HEK293 (cell line): Measurements from ENCODE around the gene ZBTB44.

Experiments used
- CTCF ChIA-PET: fragments of 350-600 bp; formaldehyde crosslinking; extraction: SDS; loops from one replicate; lab custom pipeline; 2021; ENCODE audit warnings: antibody characterized with exemption; lab: Yijun Ruan, JAX
- POLR2A ChIA-PET: fragments of 300-600 bp; formaldehyde crosslinking; extraction: SDS; loops from one replicate; lab custom pipeline; 2020; ENCODE audit warnings: antibody characterized with exemption, inconsistent platforms; lab: Yijun Ruan, JAX
- H3K27ac ChIP-seq: fragments of 200-500 bp; sonication (Bioruptor generic); 2 replicates; pipeline ENCODE4 v1.5.1; 2014; ENCODE audit warnings: low read depth, low read length, control low read depth, inconsistent platforms; ENCODE audit errors: extremely low read depth
- H3K36me3 ChIP-seq, 2 experiments: fragments of 200-500 bp in 1 of 2; sonication (Bioruptor generic) in 1 of 2; 1 replicate in 1 of 2; 2 replicates in 1 of 2; pipeline ENCODE4 v1.5.1; 2014 to 2017; ENCODE audit warnings: inconsistent platforms in 2 of 2, low read length in 2 of 2; ENCODE audit not compliant: control insufficient read depth in 2 of 2, insufficient read depth in 1 of 2
- H3K4me1 ChIP-seq: fragments of 200-500 bp; sonication (Bioruptor generic); 2 replicates; pipeline ENCODE4 v1.5.1; 2014; ENCODE audit warnings: mild to moderate bottlenecking, low read length, inconsistent platforms; ENCODE audit not compliant: control insufficient read depth, insufficient read depth
- H3K4me3 ChIP-seq: 2 replicates; pipeline ENCODE4 v1.5.1; 2011; ENCODE audit warnings: low read depth, mild to moderate bottlenecking, control low read depth, low read length, moderate library complexity
- H3K9me3 ChIP-seq: fragments of 200-500 bp; sonication (Bioruptor generic); 2 replicates; pipeline ENCODE4 v1.5.1; 2014; ENCODE audit warnings: low read depth, low read length, inconsistent platforms; ENCODE audit not compliant: control insufficient read depth, insufficient read depth
- HOXD13 ChIP-seq: sonication (generic); formaldehyde crosslinking; IDR thresholded peaks from 2 replicates; pipeline ENCODE4 v1.8.0; 2022; ENCODE audit warnings: missing genetic modification reagents, borderline replicate concordance
- KLF8 ChIP-seq: fragments of 450-650 bp; formaldehyde crosslinking; IDR thresholded peaks from 2 replicates; pipeline ENCODE4 v1.5.1; 2016; ENCODE audit warnings: missing biosample characterization, missing genetic modification characterization
- PRDM2 ChIP-seq: fragments of 450-650 bp; formaldehyde crosslinking; IDR thresholded peaks from 2 replicates; pipeline ENCODE4 v1.5.1; 2016; ENCODE audit warnings: missing biosample characterization, missing genetic modification characterization, borderline replicate concordance
- SETDB1 ChIP-seq: IDR thresholded peaks from one replicate; pipeline ENCODE4 v1.6.1; 2017; ENCODE audit warnings: mild to moderate bottlenecking, low read length, moderate library complexity, mixed read lengths; ENCODE audit not compliant: insufficient read length
- YY1 ChIP-seq: fragments of 450-650 bp; formaldehyde crosslinking; IDR thresholded peaks from 2 replicates; pipeline ENCODE4 v1.5.1; 2018; ENCODE audit warnings: missing biosample characterization, missing genetic modification characterization
- ZNF114 ChIP-seq: fragments of 450-650 bp; formaldehyde crosslinking; IDR thresholded peaks from 2 replicates; pipeline ENCODE4 v1.5.0; 2017; ENCODE audit warnings: missing biosample characterization, missing genetic modification characterization
- ZNF23 ChIP-seq: fragments of 450-650 bp; formaldehyde crosslinking; IDR thresholded peaks from 2 replicates; pipeline ENCODE4 v1.5.1; 2016; ENCODE audit warnings: missing biosample characterization, missing genetic modification characterization, borderline replicate concordance
- ZNF324 ChIP-seq: fragments of 450-650 bp; formaldehyde crosslinking; IDR thresholded peaks from 2 replicates; pipeline ENCODE4 v1.5.1; 2016; ENCODE audit warnings: missing biosample characterization, missing genetic modification characterization
- ZNF513 ChIP-seq: fragments of 450-650 bp; IDR thresholded peaks from 2 replicates; pipeline ENCODE4 v1.5.1; 2018; ENCODE audit warnings: missing biosample characterization, missing genetic modification characterization
- ZNF558 ChIP-seq: fragments of 450-650 bp; formaldehyde crosslinking; IDR thresholded peaks from 2 replicates; pipeline ENCODE4 v1.5.1; 2016; ENCODE audit warnings: missing biosample characterization, missing genetic modification characterization
- ZNF670 ChIP-seq: fragments of 450-650 bp; formaldehyde crosslinking; IDR thresholded peaks from 2 replicates; pipeline ENCODE4 v1.5.1; 2016; ENCODE audit warnings: missing biosample characterization, missing genetic modification characterization, low read depth
- ZNF777 ChIP-seq: fragments of 450-650 bp; formaldehyde crosslinking; IDR thresholded peaks from 2 replicates; pipeline ENCODE4 v1.5.1; 2017; ENCODE audit warnings: missing biosample characterization, missing genetic modification characterization, borderline replicate concordance
- TF ChIP-seq, protein P1 (sequence below): fragments of 450-650 bp; formaldehyde crosslinking; IDR thresholded peaks from 2 replicates; pipeline ENCODE4 v1.5.1; 2016; ENCODE audit warnings: missing biosample characterization, missing genetic modification characterization
- TF ChIP-seq, protein P2 (sequence below): fragments of 450-650 bp; formaldehyde crosslinking; IDR thresholded peaks from 2 replicates; pipeline ENCODE4 v1.5.1; 2016; ENCODE audit warnings: missing biosample characterization, missing genetic modification characterization, low read depth

Gene ZBTB44

GRCh38 chr11:130313383-130314183, 1.1 kb downstream of the ZBTB44 start (continued):
- no peak for TF ChIP-seq ZNF324 (tag by site-specific recombination)
- TF ChIP-seq, protein P1, sequence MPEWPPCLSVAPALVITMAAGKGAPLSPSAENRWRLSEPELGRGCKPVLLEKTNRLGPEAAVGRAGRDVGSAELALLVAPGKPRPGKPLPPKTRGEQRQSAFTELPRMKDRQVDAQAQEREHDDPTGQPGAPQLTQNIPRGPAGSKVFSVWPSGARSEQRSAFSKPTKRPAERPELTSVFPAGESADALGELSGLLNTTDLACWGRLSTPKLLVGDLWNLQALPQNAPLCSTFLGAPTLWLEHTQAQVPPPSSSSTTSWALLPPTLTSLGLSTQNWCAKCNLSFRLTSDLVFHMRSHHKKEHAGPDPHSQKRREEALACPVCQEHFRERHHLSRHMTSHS (tag by site-specific recombination), result no peak
- no peak for TF ChIP-seq ZNF558 (tag by site-specific recombination)

GRCh38 chr11:130312046-130312445, 2.7 kb downstream of the ZBTB44 start:
- CTCF ChIA-PET, result interaction anchor here (0.6 to 1.0 kb wide), 3 partner anchors 36 to 550 kb away, joined by 3 to 4 read pairs (median 3); no protein-coding TSS in a partner anchor
- no peak overlapping the region for H3K27ac ChIP-seq
- POLR2A ChIA-PET, result no interaction called here
- no peak overlapping the region for H3K4me3 ChIP-seq
- no peaks in the 10 kb centered on the region for H3K4me1 ChIP-seq
- no peaks in the 10 kb centered on the region for H3K9me3 ChIP-seq
- peaks cover 0 to 22% of the 10 kb centered on the region in 2 experiments; a peak in 1 of 3 replicates for H3K36me3 ChIP-seq
- TF ChIP-seq ZNF670, result no peak
- TF ChIP-seq HOXD13 (CRISPR knock-in tag), result no peak
- no peak for TF ChIP-seq PRDM2
- TF ChIP-seq ZNF114 (tag by site-specific recombination), result no peak

DNA sequence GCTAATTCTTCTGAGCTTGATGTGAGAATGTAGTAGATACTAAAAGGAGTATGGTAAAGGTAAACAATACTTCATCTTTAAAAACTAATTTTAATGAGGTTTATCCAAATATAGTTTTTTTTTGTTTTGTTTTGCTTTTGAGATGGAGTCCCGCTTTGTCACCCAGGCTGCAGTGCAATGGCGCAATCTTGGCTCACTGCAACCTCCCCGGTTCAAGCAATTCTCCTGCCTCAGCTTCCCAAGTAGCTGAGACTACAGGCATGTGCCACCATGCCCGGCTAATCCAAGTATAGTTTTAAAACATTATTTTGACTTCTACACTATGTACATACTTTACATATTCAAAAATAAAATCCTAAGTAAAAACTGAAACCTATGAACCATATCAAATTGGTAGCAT, 4.1 kb downstream of the ZBTB44 start:
- no peaks in the 10 kb centered on the region for H3K4me1 ChIP-seq
- TF ChIP-seq ZNF777 (tag by site-specific recombination), result no peak
- TF ChIP-seq ZNF513 (tag by site-specific recombination), result no peak
- no peak for TF ChIP-seq ZNF23 (tag by site-specific recombination)
- TF ChIP-seq SETDB1, result no peak
- TF ChIP-seq, protein P2, sequence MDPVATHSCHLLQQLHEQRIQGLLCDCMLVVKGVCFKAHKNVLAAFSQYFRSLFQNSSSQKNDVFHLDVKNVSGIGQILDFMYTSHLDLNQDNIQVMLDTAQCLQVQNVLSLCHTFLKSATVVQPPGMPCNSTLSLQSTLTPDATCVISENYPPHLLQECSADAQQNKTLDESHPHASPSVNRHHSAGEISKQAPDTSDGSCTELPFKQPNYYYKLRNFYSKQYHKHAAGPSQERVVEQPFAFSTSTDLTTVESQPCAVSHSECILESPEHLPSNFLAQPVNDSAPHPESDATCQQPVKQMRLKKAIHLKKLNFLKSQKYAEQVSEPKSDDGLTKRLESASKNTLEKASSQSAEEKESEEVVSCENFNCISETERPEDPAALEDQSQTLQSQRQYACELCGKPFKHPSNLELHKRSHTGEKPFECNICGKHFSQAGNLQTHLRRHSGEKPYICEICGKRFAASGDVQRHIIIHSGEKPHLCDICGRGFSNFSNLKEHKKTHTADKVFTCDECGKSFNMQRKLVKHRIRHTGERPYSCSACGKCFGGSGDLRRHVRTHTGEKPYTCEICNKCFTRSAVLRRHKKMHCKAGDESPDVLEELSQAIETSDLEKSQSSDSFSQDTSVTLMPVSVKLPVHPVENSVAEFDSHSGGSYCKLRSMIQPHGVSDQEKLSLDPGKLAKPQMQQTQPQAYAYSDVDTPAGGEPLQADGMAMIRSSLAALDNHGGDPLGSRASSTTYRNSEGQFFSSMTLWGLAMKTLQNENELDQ (tag by site-specific recombination), result no peak
- no peak for TF ChIP-seq KLF8 (tag by site-specific recombination)
- no peak for TF ChIP-seq YY1 (tag by site-specific recombination)
- TF ChIP-seq, all 188 proteins: peak for 0
- Histone ChIP-seq H3K27ac (no peak overlapping the region), H3K9me3 (no peaks in the 10 kb centered on the region), H3K36me3 (peaks cover 0 to 22% of the 10 kb centered on the region in 2 experiments; a peak in 1 of 3 replicates), H3K4me3 (no peak overlapping the region)
- CTCF ChIA-PET, result interaction anchor here (0.6 to 1.2 kb wide), 4 partner anchors 15 to 667 kb away, joined by 5 to 6 read pairs (median 5); no protein-coding TSS in a partner anchor
- POLR2A ChIA-PET, result interaction anchor here (1.2 kb wide), 1 partner anchor 10 kb away, joined by 3 read pairs; no protein-coding TSS in a partner anchor
